Stimulated activated CD8-positive, alpha-beta memory T cell treated with anti-CD3 and anti-CD28 coated beads, Interleukin-15, amount 100 ng/mL, for 1 hour (primary cell): ENCODE data around the gene SLC35F1.
"Not testable (repeated sequence)": the region's sequence is repeated elsewhere in the genome, so short reads cannot be mapped to it uniquely, and the experiment has no call there.

Experiments
- DNase-seq: peaks from one replicate; pipeline ENCODE4 v3.0.0-alpha.2; 2020; ENCODE audit warnings: low read depth

The SLC35F1 gene

GRCh38 chr6:117992856-117993255, 85.8 kb downstream of the SLC35F1 start:
- no peak for DNase-seq

GRCh38 chr6:118012944-118013343, 105.9 kb downstream of the SLC35F1 start:
- no peak for DNase-seq

DNA sequence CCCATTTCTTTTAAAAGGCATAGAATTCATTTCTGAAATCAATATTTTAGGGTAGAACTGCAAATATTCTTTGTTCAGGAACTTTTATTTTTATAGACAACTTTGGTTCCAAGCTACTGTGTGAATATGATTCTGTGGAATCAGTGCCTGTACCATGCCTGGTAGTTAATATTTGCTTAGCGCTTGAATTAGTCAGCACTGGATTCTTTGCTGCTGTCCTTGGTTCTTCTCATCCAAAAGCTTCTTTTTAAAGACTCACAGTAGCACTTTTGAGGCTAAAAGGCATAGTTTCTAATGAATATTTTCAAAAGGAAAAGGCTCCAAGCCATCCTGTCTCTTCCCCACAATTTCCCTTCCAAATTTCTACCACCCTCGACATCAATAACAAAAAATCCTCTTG, 109.5 kb downstream of the SLC35F1 start:
- DNase-seq = no peak

DNA sequence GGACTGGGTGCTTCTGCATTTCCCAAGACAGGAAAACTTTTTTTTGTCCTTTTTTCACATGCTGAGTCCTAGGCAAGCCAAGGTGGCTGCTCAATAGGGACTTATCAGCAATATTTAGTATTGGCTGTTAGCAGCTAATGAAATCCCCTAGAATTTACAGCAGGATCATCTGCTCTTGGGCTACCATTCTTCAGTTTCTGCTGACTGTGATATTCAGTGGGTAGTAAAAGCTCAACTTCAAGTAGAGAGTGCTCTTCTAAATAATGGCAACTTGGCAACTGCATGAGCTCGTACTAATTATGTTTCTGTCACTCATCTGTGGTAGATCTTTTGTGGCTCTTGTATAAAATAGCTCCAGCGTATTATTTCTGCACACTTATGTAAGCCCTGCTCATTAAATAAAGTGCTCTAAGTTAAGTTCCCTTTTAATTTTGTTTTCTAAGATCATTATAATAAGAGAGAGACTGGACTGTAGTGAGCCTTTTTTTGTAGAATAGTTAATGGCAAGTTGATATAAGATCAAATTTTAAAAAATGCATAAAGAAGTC, 110.3 kb downstream of the SLC35F1 start:
- DNase-seq = no peak

- DNase-seq = no peak
Measured at GRCh38 chr6:118023771-118024170, 116.7 kb downstream of the SLC35F1 start.

GRCh38 chr6:118029967-118030366, 122.9 kb downstream of the SLC35F1 start:
- DNase-seq = no peak

- DNase-seq = not testable (repeated sequence)
Measured at GRCh38 chr6:118037479-118037878, 130.4 kb downstream of the SLC35F1 start.

DNA sequence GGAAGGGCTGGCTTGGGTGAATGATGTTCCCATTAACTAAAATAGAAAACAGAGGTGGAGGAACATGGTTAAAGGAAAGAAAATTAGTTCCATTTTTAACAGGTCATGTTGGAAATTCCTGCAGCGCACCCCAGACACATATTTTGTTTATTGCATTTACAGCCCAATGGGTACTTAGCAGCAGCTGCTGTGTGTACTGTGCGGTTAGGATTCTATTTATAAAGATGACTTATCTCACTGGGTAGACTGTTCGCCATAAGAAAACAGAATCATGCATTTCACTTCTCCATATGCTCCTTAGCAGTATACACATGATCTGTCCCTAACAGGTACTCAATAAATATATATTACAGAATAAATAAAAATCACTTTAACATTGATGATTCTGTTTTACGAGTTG, 135.8 kb downstream of the SLC35F1 start:
- DNase-seq = no peak

- no peak for DNase-seq
Measured at GRCh38 chr6:118044275-118044674, 137.2 kb downstream of the SLC35F1 start.

- no peak for DNase-seq
Measured at GRCh38 chr6:118054082-118054481, 147.0 kb downstream of the SLC35F1 start.

- DNase-seq = no peak
Measured at GRCh38 chr6:118061666-118062065, 154.6 kb downstream of the SLC35F1 start.

GRCh38 chr6:118080547-118080946, 173.5 kb downstream of the SLC35F1 start:
- DNase-seq = no peak

DNA sequence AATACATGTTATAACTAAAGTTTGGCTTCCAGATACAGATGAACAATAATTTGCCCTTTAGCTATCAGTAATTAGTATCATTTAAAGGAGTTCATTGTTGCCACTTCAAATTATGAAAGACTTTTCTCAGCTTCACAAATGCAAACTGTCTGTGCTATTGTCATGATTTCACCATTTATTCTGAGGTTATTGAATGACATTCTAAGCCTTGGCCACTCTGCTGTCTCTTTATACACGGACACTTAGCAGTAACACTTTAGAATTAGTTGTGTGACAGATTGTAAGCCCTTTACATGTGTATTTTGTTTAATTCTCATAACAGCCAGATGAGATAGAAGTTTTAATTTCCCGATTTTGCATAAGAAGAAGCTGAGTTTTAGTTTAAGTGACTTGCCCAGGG, 176.6 kb downstream of the SLC35F1 start:
- no peak for DNase-seq

GRCh38 chr6:118085665-118086064, 178.6 kb downstream of the SLC35F1 start:
- DNase-seq = no peak

DNA sequence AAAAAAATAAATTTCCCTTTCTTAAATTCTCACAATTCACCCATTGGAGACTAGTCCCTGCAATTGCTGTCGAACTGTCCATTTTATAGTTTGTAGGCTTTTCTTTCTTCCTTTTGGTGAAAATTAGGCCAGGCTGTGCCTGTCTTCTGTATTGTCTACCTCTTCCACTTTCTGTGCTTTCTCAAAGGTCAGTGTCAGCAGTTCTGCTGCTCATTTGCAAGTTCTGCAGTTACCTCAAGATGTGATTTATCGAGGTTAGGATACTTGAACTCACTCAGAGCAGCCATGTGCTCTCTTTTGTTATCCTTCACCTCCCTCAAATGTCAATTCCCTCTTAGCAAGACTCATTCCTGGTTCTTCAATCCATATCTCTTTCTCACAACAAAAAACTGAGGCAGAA, 179.1 kb downstream of the SLC35F1 start:
- DNase-seq = no peak

- DNase-seq = no peak
Measured at GRCh38 chr6:118092086-118092485, 185.0 kb downstream of the SLC35F1 start.

- no peak for DNase-seq
Measured at GRCh38 chr6:118097576-118097975, 190.5 kb downstream of the SLC35F1 start.

GRCh38 chr6:118100717-118101116, 193.7 kb downstream of the SLC35F1 start:
- DNase-seq = no peak

DNA sequence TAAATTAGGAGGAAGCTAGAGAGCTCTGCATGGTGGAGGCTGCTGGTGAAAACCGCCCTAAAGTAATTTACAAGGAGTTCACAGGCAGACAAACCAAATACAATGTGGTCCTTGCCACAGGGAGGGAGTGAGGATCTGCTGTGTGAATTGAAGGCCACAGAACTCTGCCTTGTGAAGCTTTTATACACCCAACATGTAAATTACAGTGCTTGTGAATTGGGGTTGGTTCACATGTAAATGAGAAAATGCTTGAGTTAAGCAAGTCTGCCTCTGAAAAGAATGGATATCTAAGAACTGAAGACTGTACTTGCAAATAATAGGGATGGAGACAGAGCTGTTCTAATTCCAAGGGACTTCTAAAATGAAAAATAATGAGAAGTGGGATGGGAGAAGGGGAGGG, 194.2 kb downstream of the SLC35F1 start:
- no peak for DNase-seq

DNA sequence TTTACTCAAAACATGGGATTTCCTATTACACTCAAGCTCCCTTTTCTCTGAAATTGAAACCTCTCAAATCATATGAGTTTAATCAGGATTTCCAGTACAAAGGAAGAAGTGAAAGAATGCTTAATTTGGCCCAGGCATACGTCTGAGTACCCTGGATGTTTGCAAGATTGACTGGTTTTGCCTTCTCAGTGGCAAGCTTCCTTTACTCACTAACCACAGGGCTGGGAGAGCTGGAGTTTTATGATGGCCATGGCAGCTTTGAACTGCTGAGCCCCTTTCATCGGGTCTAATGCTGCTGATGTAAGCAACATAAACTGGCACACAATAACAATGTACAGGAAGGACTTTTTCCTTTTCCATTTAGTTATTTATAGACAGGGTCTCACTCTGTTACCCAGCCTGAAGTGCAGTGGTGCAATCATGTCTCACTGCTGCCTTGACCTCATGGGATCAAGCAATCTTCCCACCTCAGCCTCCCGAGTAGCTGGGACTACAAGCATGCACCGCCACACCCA, 194.8 kb downstream of the SLC35F1 start:
- no peak for DNase-seq

GRCh38 chr6:118102401-118102800, 195.3 kb downstream of the SLC35F1 start:
- DNase-seq = no peak

DNA sequence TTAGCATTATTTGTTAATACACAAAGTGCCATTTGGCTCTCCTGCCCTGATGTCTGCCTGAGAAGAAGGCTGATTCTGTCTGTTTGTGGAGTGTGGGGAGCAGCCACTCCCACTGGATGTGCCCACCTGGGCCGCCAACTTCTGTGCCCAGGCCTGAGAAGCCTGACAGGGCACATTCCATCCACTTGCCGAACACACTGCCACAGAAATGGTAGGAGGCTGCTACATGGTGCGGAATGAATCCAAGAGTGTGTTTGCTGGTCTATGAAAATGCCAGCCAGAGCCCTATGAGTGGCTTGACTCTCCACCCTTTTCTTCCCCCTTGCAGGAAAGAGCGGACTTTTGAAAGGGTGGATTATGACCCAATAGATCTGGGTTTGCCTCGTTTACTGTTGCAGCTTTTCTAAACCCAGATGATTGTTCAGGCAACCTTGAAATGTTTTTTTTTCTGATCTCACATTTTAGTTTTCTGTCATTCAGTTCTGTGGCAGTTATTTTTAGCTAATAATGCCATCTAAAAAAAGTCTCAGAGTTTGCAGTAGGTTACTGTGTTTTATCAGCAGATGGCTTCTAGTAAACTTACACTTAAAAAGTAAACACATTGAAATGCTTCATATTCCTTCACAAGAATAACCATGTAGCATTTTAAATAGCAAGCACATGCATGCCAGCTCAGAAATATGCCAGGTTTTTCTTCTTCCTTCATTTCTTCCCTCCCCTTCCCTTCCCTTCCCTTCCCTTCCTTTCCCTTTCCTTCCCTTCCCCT, 196.5 kb downstream of the SLC35F1 start:
- DNase-seq = no peak

GRCh38 chr6:118122161-118122725, 215.2 kb downstream of the SLC35F1 start:
- DNase-seq = no peak
